H1 (cell line): Measurements from ENCODE around the gene CPTP. TPM values are rescaled to one million over a fixed set of nuclear protein-coding genes. Genes with fewer than 3 reads are reported as not detected.

Experiments used
- CTCF ChIA-PET: fragments of 300-600 bp; sonication (Branson Sonifier 250); formaldehyde crosslinking; loops from one replicate; lab custom pipeline; 2021; ENCODE audit not compliant: partially characterized antibody; lab: Charles Lee
- POLR2A ChIA-PET: fragments of 300-600 bp; sonication (Branson Sonifier 250); formaldehyde crosslinking; loops from one replicate; lab custom pipeline; 2021; ENCODE audit warnings: inconsistent platforms; ENCODE audit not compliant: partially characterized antibody; lab: Charles Lee
- DNase-seq, 2 experiments: peaks; one replicate each; pipeline versions ENCODE4 v3.0.0 to v3.0.0-alpha.2; 2010 to 2022; ENCODE audit warnings: low spot score in 2 of 2, low read depth in 1 of 2, mixed read lengths in 1 of 2
- FAIRE-seq: peaks from 2 replicates; lab custom pipeline; 2011; peaks lifted over from hg19 to GRCh38; lab: Jason Lieb, UNC
- H2AFZ ChIP-seq: 2 replicates; pipeline ENCODE4 v1.8.1; 2012; ENCODE audit warnings: low read length, inconsistent platforms
- H2AK5ac ChIP-seq: 2 replicates; pipeline ENCODE4 v1.6.1; 2013; ENCODE audit warnings: low read depth, low read length
- H2BK120ac ChIP-seq: replicated peaks from 2 replicates; pipeline ENCODE3; 2013; ENCODE audit warnings: low read depth, low read length, inconsistent platforms
- H2BK12ac ChIP-seq: 2 replicates; pipeline ENCODE4 v1.6.1; 2013; ENCODE audit warnings: low read depth, low read length
- H2BK15ac ChIP-seq: 2 replicates; pipeline ENCODE4 v1.6.1; 2013; ENCODE audit warnings: low read length
- H2BK20ac ChIP-seq: 2 replicates; pipeline ENCODE4 v1.6.1; 2013; ENCODE audit warnings: low read length
- H2BK5ac ChIP-seq: 2 replicates; pipeline ENCODE4 v1.6.1; 2013; ENCODE audit warnings: low read depth, low read length
- H3K14ac ChIP-seq: 2 replicates; pipeline ENCODE4 v1.6.1; 2013; ENCODE audit warnings: inconsistent platforms; ENCODE audit not compliant: insufficient read length
- H3K18ac ChIP-seq: 2 replicates; pipeline ENCODE4 v1.6.1; 2013; ENCODE audit warnings: low read length; ENCODE audit errors: extremely low read depth
- H3K23ac ChIP-seq: 2 replicates; pipeline ENCODE4 v1.6.1; 2013; ENCODE audit warnings: inconsistent platforms; ENCODE audit not compliant: insufficient read length
- H3K23me2 ChIP-seq: 2 replicates; pipeline ENCODE4 v1.6.1; 2013; ENCODE audit warnings: low read depth, low read length
- H3K27ac ChIP-seq: 2 replicates; pipeline ENCODE4 v1.6.1; 2011; ENCODE audit warnings: low read depth, low read length, inconsistent platforms
- H3K27me3 ChIP-seq, 4 experiments: replicated peaks in 1 of 4; 1 replicate in 1 of 4; 2 replicates in 3 of 4; pipeline versions ENCODE4 v1.6.1 to v1.8.1; 2011 to 2013; ENCODE audit warnings: low read length in 3 of 4, mild to moderate bottlenecking in 3 of 4, inconsistent platforms in 2 of 4, mixed read lengths in 2 of 4, moderate library complexity in 1 of 4; ENCODE audit not compliant: control insufficient read depth in 3 of 4, insufficient read depth in 3 of 4; ENCODE audit errors: extremely low read depth in 1 of 4
- H3K36me3 ChIP-seq, 4 experiments: 2 replicates each; pipeline versions ENCODE4 v1.6.1 to v1.8.1; 2011 to 2013; ENCODE audit warnings: mild to moderate bottlenecking in 4 of 4, low read length in 3 of 4, moderate library complexity in 2 of 4, control low read depth in 1 of 4, inconsistent platforms in 1 of 4; ENCODE audit not compliant: insufficient read depth in 4 of 4, control insufficient read depth in 2 of 4
- H3K4ac ChIP-seq: replicated peaks from 2 replicates; pipeline ENCODE3; 2013; ENCODE audit warnings: low read length, low read depth, mixed read lengths, inconsistent platforms; ENCODE audit not compliant: insufficient read length
- H3K4me1 ChIP-seq, 4 experiments: replicated peaks in 1 of 4; 1 replicate in 1 of 4; 2 replicates in 3 of 4; pipeline versions ENCODE4 v1.6.1 to v1.8.1; 2011 to 2013; ENCODE audit warnings: low read length in 3 of 4, inconsistent platforms in 2 of 4, mixed read lengths in 1 of 4; ENCODE audit not compliant: insufficient read depth in 4 of 4, control insufficient read depth in 3 of 4
- H3K4me2 ChIP-seq, 2 experiments: 2 replicates each; pipeline versions ENCODE4 v1.6.1 to v1.8.1; 2011 to 2013; ENCODE audit warnings: low read depth in 2 of 2, low read length in 2 of 2, control low read depth in 1 of 2, inconsistent platforms in 1 of 2, mild to moderate bottlenecking in 1 of 2; ENCODE audit not compliant: insufficient read depth in 1 of 2
- H3K4me3 ChIP-seq, 4 experiments: fragments of 200-600, 300-600 bp in 1 of 4; sonication (generic), shearing (Covaris generic), sonication (Bioruptor Twin) in 1 of 4; 2 replicates each; pipeline versions ENCODE4 v1.5.1 to v1.8.1; 2011 to 2016; ENCODE audit warnings: low read length in 4 of 4, low read depth in 3 of 4, control low read depth in 2 of 4, inconsistent platforms in 2 of 4, mild to moderate bottlenecking in 2 of 4, mixed read lengths in 1 of 4, moderate library complexity in 1 of 4; ENCODE audit not compliant: insufficient read depth in 2 of 4; ENCODE audit errors: extremely low read depth in 1 of 4
- H3K56ac ChIP-seq: replicated peaks from 2 replicates; pipeline ENCODE3; 2013; ENCODE audit warnings: low read depth, mild to moderate bottlenecking, mixed read lengths, low read length, inconsistent platforms; ENCODE audit not compliant: insufficient read length
- H3K79me1 ChIP-seq: 2 replicates; pipeline ENCODE4 v1.6.1; 2013; ENCODE audit warnings: low read depth, low read length, control low read depth
- H3K79me2 ChIP-seq, 2 experiments: 2 replicates each; pipeline versions ENCODE4 v1.6.1 to v1.8.1; 2012 to 2013; ENCODE audit warnings: low read length in 2 of 2, mild to moderate bottlenecking in 2 of 2, inconsistent platforms in 1 of 2; ENCODE audit not compliant: insufficient read depth in 2 of 2, control insufficient read depth in 1 of 2
- H3K9ac ChIP-seq, 4 experiments: replicated peaks in 1 of 4; 1 replicate in 1 of 4; 2 replicates in 3 of 4; pipeline versions ENCODE4 v1.6.1 to v1.8.1; 2011 to 2013; ENCODE audit warnings: low read depth in 3 of 4, low read length in 3 of 4, control low read depth in 2 of 4, mild to moderate bottlenecking in 2 of 4, moderate library complexity in 2 of 4, inconsistent platforms in 1 of 4; ENCODE audit errors: extremely low read depth in 1 of 4
- H3K9me3 ChIP-seq, 2 experiments: 2 replicates each; pipeline versions ENCODE4 v1.6.1 to v1.8.1; 2012 to 2013; ENCODE audit warnings: mild to moderate bottlenecking in 2 of 2, moderate library complexity in 2 of 2, control low read depth in 1 of 2, inconsistent platforms in 1 of 2, low read depth in 1 of 2, low read length in 1 of 2, mixed read lengths in 1 of 2; ENCODE audit not compliant: insufficient read depth in 2 of 2
- H4K20me1 ChIP-seq, 2 experiments: replicated peaks in 1 of 2; 2 replicates each; pipeline versions ENCODE3 to v1.8.1; 2011 to 2013; ENCODE audit warnings: inconsistent platforms in 2 of 2, low read length in 2 of 2, mild to moderate bottlenecking in 1 of 2; ENCODE audit not compliant: insufficient read depth in 2 of 2, control insufficient read depth in 1 of 2
- H4K5ac ChIP-seq: 2 replicates; pipeline ENCODE4 v1.6.1; 2013; ENCODE audit warnings: low read length, low read depth, mixed read lengths, inconsistent platforms; ENCODE audit not compliant: insufficient read length
- H4K8ac ChIP-seq: 2 replicates; pipeline ENCODE4 v1.8.0; 2013; ENCODE audit warnings: mild to moderate bottlenecking, moderate library complexity, low read length, inconsistent platforms; ENCODE audit not compliant: insufficient read depth; ENCODE audit errors: extremely low read depth
- H4K91ac ChIP-seq: replicated peaks from 2 replicates; pipeline ENCODE3; 2013; ENCODE audit warnings: low read length, mixed read lengths, inconsistent platforms; ENCODE audit not compliant: insufficient read length
- POU5F1 ChIP-seq: IDR thresholded peaks from 2 replicates; pipeline ENCODE4 v1.6.1; 2011; ENCODE audit warnings: low read depth, mild to moderate bottlenecking, low read length, moderate library complexity
- TAF7 ChIP-seq: optimal IDR thresholded peaks from 2 replicates; pipeline ENCODE3; 2011; ENCODE audit warnings: low read depth, mild to moderate bottlenecking, inconsistent platforms, low read length, moderate library complexity, borderline replicate concordance
- WGBS, 2 experiments: shearing (Covaris generic) in 1 of 2; methylation state at CpG; one replicate each; pipeline versions ENCODE4 v1.1.6 to v1.1.7; 2013 to 2015; ENCODE audit warnings: low lambda C conversion rate in 2 of 2, mixed read lengths in 2 of 2, inconsistent platforms in 1 of 2, low coverage in 1 of 2, missing lambda C conversion rate in 1 of 2; ENCODE audit not compliant: insufficient replicate concordance in 2 of 2, insufficient coverage in 1 of 2, insufficient read length in 1 of 2; ENCODE audit errors: extremely low coverage in 1 of 2, missing lambda C conversion rate in 1 of 2; 5-methylcytosine and 5-hydroxymethylcytosine counted together
- polyA plus RNA-seq, 7 experiments: library from polyadenylated mRNA; depleted of rRNA in 3 of 7; stranded (reverse) in 5 of 7; unstranded in 2 of 7; fragments of >200 nt in 5 of 7; fragments of 200-250 nt in 2 of 7; gene quantifications; 1 replicate in 5 of 7; 2 replicates in 1 of 7; 4 replicates in 1 of 7; pipeline versions ENCODE4 v1.2.1 to v1.2.3, GENCODE V29; 2011 to 2013; ENCODE audit warnings: missing spikeins in 2 of 7, mixed read lengths in 2 of 7
- total RNA-seq: library from RNA; stranded (reverse); fragmentation: NEBNext Ultra II Directional; extraction: Animal tissue kit (Norgen Biotek cat#: 25700); gene quantifications from 2 replicates; pipeline ENCODE4 v1.2.1, GENCODE V29; 2021

Gene CPTP
- total and polyA plus RNA-seq, 2 of the 8 experiments (the other 6 are each of a cell fraction or from before 2014, with no cell fraction given) = 8.1 to 10.6 TPM

GRCh38 chr1:1291023-1291528 is 33.5 kb upstream of the CPTP start:
- H3K79me2 ChIP-seq = no peaks in the 10 kb centered on the region
- WGBS, 2 experiments = 84% methylated on average over 14 of the region's 28 CpGs; no CpG with 5 or more reads in 1 of the 2 experiments
- ChIA-PET CTCF (interaction anchor here (0.6 to 3.4 kb wide), 46 partner anchors 8 to 1007 kb away, joined by 3 to 38 read pairs (median 5); partner anchors contain the start of genes SCNN1D, TTLL10 and UBE2J2), POLR2A (interaction anchor here (1.0 to 2.3 kb wide), 6 partner anchors 9 to 44 kb away, joined by 3 to 9 read pairs (median 6); partner anchors contain the start of gene UBE2J2)
- H3K9ac ChIP-seq = no peak overlapping the region
- no peak for DNase-seq
- H4K91ac ChIP-seq = no peak overlapping the region
- H4K8ac ChIP-seq = peak overlapping the region; percentile 4; the same call in 1 of the 2 replicates
- 0 out of 2 replicates have a peak overlapping the region, but pooled peaks have one; percentile 2 for H2BK5ac ChIP-seq
- no peak overlapping the region for H3K4me3 ChIP-seq
- H3K18ac ChIP-seq = no peak overlapping the region
- no peak overlapping the region for H3K4ac ChIP-seq
- no peak overlapping the region for H2BK15ac ChIP-seq
- H3K23me2 ChIP-seq = no peaks in the 10 kb centered on the region
- H2BK12ac ChIP-seq = no peak overlapping the region
- H3K4me1 ChIP-seq = peaks cover 0 to 8% (median 0%) of the 10 kb centered on the region in 4 experiments; a peak in 2 of 7 replicates
- H2AK5ac ChIP-seq = no peak overlapping the region
- H2BK120ac ChIP-seq = no peak overlapping the region
- no peak overlapping the region for H3K56ac ChIP-seq
- H3K79me1 ChIP-seq = no peaks in the 10 kb centered on the region
- H3K4me2 ChIP-seq = no peak overlapping the region
- no peak overlapping the region for H3K27ac ChIP-seq
- H2BK20ac ChIP-seq = no peak overlapping the region
- no peak overlapping the region for H3K14ac ChIP-seq
- peaks cover 0 to 2% of the 10 kb centered on the region in 2 experiments; a peak in 1 of 4 replicates for H3K9me3 ChIP-seq
- H4K5ac ChIP-seq = no peak overlapping the region
- H2AFZ ChIP-seq = no peak overlapping the region
- H3K23ac ChIP-seq = no peak overlapping the region
- H3K36me3 ChIP-seq = 0 out of 8 replicates have a peak, but pooled peaks cover 0 to 3% (median 0%) of the 10 kb centered on the region in 4 experiments
- FAIRE-seq = no peak
- H3K27me3 ChIP-seq = peaks cover 0 to 3% (median 0%) of the 10 kb centered on the region in 4 experiments; a peak in 1 of 7 replicates
- peaks cover 2 to 4% of the 10 kb centered on the region in 2 experiments for H4K20me1 ChIP-seq
- TF ChIP-seq TAF7 (no peak), POU5F1 (no peak)
